Left renal pelvis (tissue), 4 donors: ENCODE data around the gene MSANTD1. TPM values are rescaled to one million over a fixed set of nuclear protein-coding genes. Genes with fewer than 3 reads are reported as not detected.

Experiments used
- DNase-seq, 4 donors: peaks; one replicate each; pipeline ENCODE4 v3.0.0-alpha.2; 2013; ENCODE audit warnings: low read depth in 4 of 4, low spot score in 3 of 4
- polyA plus RNA-seq, 4 donors: library from polyadenylated mRNA; unstranded; fragments of 120-200 nt; gene quantifications; one replicate each; pipeline ENCODE4 v1.2.1, GENCODE V29; 2013; ENCODE audit not compliant: insufficient read length in 4 of 4

Gene MSANTD1
- polyA plus RNA-seq, result 1 to 10 TPM in 1 of 4 donors, under 1 TPM in 3; 0.24 to 1.7 (median 0.62) TPM

DNA sequence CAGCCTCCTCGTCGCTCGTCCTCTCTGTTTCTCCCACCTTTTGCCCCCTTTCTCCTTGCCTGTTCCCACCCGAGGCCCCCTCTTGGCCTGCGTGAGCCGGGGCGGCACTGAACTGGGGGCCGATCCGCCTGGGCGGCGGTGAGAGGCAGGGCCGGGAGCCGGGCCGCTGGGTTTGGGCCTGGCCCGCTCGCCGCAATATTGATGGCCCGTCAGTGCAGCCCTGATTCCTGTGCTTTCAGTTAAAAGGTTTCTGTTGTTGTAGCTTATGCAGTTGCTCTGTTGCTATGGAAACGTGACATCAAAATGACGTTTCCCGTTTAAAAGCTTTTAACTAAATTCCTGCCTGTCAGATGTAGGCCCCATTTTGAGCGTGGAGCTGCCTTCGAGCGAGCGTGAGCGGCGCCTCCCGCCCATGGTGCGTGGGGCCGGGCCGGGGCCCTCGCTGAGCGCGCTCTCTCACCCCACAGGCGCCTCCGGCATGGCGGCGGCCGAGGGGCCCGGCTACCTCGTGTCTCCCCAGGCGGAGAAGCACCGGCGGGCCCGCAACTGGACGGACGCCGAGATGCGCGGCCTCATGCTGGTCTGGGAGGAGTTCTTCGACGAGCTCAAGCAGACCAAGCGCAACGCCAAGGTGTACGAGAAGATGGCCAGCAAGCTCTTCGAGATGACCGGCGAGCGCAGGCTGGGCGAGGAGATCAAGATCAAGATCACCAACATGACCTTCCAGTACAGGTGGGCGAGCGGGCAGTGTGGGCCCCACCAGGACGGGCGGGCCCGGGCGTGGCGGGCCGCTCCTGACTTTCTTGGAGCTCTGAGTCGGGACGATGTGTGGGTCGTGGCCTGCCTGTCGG lies at the start of gene MSANTD1:
Gene MSANTD1, plus strand, starts transcription at position 349 of the 851 bp plus-strand sequence. Its CDS starts 64 bp downstream, at position 413.
- peak in 2 of 4 donors; percentile 44 to 61 for DNase-seq

DNA sequence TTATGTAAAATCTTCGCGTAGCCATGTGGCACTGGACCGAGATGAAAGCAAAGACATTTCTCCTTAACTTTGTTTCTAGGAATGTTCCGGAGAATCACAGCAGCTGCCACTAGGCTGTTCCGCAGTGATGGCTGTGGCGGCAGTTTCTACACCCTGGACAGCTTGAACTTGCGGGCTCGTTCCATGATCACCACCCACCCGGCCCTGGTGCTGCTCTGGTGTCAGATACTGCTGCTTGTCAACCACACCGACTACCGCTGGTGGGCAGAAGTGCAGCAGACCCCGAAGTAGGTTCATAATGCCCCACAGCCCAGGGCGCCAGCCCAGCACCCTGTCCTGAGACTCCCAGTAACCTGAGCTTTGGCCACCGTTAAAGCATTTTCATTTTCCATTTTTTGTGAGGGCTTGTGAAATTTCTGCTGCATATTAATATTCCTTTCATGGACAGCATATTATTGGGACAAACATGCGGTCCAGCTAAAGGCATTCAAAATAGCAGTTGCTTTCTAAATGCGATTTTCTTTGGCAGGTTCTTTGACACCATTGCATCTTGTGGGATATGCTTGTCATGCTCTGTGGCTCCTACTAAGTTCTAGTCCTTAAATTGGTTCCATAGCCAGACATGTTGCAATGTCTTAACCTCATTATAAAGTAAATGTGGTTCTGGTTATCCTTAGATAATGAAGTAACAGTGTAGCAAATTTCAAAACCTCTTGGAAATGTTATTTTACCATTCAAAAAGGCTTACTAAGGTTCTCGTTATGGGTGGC lies 49.1 kb upstream of the MSANTD1 start:
- DNase-seq, result no peak

DNA sequence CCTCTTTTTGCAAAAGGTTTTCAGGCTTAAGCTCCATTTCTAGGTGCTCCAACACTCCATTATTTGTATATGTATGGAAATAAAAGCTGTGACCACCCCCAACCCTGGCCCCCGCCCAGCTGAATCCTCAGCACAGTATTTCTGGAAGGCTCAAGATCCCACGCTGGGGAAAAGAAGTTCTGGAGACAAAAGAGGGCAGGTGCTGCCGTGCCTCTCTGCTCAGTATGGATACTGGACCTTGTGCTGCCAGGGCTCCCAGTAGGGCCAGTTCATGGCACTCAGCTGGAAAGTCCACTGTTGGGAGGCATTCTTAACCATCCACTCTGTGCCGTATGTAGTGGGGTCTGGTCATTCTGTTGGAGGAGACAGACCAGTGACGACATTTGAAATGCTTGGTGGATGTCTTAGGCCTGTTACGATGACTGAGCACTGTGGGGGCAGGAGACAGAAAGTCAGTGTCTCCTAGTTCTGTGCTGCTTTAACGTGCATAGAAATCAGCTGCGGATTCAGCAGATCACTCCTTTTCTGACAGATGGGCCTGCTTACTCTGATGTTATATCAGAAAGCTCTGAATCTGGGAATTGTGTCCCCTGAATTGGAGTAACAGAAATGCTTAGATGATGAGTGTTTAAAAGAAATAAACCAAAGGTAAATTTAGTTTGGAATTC lies 48.4 kb upstream of the MSANTD1 start:
- no peak for DNase-seq

DNA sequence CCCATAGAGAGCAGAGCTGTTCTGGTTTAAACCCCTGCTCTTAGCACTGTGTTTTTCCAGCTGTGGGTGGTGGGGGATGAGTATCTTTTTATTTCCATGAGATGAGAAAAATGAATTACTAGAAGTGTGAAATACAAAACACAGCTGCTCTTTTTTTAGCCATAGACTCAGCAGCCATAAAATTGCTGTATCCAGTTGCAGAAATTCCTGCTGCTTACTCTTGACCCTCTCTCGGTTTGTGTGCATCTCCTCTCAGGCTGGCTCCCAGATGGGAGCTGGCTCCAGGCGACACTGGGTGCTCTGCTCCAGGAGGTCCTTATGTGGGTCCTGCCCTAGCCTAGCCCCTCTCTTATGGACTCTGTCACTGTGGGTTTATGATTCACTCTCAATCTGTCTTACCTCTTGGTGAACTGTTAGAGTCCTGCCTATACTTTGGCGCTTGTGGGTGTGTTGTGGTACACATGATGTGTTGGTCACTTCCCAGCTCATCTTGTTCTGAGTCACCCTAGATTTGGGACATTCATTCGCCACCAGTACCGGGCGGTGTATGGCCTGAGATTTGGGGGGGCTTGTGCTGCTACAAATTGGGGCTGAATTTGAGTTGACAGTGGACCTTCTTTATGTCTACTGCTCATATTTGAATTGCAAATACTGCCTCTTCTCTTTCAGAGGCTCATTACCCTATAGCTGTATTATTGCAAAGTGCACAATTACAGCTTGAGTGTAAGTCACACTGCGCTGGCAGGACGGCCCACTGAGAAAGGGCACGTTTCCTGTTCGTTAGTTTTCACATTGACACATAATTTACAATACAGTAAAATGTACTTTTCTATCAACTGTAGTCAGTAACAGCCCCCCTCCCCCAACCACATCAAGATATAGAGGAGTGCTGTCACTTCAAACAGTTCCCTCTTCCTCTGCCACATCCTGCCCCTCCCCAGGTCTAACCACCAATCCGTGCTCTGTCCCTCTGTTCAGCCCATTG lies 46.9 kb upstream of the MSANTD1 start:
- DNase-seq, result peak in 3 of 4 donors; percentile 4 to 32 (median 26)

DNA sequence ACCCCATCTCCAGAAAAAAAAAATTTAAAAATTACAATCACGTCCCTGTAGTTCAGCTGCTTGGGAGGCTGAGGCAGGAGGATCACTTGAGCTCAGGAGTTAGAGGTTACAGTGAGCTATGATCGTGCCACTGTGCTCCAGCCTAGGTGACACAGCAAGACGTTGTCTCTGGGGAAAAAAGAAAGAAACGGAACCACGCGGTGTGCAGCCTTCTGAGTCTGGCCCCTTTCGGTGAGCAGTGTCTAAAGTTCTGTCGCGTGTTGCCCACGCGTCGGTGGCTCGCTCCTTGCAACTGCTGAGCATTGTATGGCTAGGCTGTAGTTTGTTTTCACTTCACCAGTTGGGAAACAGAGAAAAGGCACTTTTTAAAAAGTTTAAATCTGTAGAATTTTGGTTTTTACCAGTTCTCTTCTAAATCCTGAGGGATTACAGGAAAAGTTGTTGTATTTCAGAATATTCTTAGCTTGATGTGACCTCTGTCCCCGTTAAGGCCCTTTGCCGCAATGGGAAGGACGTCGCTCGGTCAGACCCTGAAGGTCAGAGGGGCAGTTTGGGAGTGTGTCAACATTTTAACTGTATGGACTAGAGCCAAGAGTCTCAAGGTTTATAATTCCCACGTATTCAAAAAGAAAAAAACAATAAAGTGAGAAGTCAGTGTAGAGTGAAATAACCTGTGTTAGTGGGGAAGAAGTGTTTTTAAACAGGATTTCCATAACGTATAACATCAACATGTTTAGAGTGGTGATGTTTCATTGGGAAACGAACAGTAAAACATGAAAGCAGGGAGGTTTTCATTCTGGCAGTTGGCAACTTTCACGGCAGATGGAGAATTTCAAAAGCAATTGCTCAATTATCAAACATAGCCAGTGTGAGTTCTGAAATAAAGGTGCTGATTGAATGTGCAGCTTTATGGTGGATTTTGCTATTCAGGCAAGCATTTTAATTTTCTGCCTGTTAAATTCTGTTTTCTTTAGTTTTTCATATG lies 45.8 kb upstream of the MSANTD1 start:
- no peak for DNase-seq

DNA sequence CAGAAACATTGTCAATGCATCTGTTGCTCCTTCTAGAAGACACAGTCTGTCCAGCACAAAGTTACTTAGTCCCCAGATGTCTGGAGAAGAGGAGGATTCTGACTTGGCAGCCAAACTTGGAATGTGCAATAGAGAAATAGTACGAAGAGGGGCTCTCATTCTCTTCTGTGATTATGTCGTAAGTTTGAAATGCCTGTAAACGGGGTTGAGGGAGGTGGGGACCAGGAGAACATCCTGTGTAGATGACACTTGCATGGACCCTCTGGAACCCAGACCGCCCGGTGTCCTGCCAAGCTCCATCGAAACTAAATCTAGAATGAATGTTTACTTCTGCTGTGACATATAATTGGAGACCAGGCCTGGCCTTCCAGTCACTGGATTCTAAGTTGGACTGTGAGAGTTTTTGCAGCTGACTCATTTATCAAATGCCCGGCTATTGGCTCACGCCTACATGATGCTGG lies 45.0 kb upstream of the MSANTD1 start:
- no peak for DNase-seq

DNA sequence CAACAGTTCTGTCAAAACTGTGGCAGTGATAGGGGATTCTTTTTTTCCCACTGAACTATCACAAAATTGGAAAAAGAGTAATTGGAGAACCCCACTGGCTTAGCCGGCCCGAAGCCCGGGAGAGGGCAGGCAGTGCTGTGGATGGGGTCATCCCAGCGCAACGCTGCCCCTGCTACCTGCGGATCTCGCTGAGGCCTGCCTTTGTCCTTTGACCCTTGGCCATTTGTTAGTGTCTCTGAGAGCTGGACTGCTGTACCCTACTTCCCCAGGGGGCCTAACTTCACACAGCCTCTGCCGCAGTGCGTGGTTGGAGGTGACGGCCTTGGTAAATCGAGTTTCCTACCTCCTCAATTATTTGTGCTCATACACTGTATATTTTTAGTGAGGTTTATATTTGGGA lies 43.0 kb upstream of the MSANTD1 start:
- no peak for DNase-seq

DNA sequence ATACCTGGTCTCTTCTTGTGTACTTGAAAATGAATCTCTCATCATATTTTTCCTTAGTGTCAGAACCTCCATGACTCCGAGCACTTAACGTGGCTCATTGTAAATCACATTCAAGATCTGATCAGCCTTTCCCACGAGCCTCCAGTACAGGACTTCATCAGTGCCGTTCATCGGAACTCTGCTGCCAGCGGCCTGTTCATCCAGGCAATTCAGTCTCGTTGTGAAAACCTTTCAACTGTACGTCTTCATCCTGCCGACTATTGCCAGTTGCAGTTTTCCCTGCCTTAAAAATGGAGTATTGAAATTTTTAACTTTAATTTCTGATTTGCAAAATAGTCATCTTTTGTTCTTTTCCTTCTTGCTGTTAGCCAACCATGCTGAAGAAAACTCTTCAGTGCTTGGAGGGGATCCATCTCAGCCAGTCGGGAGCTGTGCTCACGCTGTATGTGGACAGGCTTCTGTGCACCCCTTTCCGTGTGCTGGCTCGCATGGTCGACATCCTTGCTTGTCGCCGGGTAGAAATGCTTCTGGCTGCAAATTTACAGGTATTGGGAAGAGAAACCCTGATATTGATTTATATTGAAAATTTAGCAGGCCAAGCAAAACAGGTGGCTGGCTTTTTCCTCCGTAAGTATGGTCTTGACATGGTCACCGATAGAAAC lies 42.4 kb upstream of the MSANTD1 start:
- no peak for DNase-seq

DNA sequence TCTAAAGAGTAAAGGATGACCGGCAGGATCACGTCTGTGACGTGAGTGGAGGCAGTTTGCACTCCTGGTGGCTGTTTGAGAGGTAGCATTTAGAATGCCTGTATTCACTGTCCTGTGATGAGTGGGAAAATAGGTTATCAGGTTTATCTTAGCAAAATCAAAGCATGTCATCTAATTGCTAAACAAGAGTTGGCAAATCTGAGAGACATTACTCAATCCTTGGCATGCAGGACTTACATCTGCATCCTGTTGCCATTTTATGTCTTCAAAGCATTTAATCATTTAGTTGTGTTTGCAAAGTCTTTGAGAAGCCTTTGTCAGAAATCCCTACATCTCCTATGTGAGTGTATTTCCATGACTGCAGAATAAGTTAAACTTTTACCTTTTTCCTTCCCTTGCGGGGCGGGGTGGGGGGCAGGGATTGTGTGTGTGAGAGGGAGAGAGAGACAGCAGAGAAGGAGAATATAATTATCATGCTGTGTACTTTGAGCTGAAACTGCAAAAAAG lies 41.4 kb upstream of the MSANTD1 start:
- no peak for DNase-seq

DNA sequence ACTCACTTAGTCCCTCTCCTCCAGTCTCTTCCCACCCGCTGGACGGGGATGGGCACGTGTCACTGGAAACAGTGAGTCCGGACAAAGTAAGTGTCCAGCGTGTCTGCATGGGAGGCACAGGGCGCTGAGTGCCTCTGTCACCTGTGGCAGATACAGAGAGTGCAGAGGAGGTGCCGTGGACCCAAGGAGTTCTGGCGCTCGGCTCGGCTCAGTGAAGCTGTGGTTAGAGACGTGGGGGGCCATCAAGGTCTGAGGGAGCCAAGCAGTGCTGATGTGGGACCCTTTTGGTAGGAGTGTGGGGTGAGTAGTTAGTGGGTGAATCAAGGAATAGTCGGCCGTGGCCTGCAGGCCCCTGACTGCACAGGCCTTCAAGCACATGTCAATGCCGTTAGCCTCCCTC lies 40.1 kb upstream of the MSANTD1 start:
- DNase-seq, result no peak

DNA sequence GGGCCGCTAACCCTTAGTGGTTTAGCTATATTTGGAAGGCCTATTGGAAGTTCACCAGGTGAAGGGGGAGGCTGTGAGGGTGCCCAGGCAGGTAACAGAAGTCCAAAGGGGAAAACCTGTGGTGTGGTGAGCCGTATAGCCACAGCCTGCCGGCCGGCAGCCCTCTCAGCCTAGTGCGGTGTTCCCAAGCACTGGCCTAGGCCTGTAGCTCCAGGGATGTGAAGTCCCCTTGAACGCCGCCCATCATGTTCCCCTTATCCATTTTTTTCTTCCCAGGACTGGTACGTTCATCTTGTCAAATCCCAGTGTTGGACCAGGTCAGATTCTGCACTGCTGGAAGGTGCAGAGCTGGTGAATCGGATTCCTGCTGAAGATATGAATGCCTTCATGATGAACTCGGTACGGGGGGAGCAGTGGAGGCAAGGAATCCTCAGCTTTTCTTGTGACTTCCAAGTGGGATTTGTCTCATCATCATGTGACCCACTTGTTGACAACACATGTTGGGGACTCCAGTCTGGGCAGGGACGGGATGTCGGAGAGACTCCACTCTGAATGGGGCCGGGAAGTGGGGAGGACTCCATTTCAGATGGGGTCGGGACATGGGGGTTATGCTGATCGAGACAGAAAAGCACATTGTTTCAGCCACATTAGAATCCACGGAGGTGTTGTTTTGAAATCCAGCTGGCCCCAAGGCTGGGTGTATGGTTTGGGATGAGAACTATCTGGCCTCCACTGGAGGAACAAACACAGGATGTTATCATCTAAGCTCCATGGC lies 39.2 kb upstream of the MSANTD1 start:
- DNase-seq, result no peak

DNA sequence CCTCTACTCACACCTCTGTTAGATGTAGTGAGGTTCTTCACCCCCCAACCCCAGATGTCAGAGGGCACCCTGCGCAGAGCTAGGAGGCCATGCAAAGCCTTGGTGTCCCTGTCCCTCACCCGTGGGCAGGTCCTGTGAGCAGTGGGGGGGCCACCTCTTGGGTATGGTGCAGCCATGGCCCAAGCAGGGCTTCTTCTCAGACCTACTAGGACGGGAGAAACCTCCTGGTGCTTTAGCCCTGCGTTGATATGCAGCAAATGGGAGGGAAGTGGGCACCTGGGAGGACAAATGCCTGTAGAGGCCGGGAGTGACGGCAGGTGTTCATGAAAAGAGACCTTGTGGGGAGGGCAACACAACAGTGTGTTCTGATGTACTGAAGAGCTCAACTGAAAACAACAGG lies 38.5 kb upstream of the MSANTD1 start:
- DNase-seq, result no peak

DNA sequence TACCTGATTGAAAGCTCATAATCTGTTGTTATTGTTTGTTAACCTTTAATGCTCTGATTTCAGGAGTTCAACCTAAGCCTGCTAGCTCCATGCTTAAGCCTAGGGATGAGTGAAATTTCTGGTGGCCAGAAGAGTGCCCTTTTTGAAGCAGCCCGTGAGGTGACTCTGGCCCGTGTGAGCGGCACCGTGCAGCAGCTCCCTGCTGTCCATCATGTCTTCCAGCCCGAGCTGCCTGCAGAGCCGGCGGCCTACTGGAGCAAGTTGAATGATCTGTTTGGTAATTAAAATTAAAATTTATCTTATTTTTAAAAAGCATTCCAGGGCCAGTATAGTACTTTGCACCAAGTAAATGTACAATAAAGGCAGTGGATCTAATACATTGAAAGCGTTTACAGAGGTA lies 37.1 kb upstream of the MSANTD1 start:
- no peak for DNase-seq

DNA sequence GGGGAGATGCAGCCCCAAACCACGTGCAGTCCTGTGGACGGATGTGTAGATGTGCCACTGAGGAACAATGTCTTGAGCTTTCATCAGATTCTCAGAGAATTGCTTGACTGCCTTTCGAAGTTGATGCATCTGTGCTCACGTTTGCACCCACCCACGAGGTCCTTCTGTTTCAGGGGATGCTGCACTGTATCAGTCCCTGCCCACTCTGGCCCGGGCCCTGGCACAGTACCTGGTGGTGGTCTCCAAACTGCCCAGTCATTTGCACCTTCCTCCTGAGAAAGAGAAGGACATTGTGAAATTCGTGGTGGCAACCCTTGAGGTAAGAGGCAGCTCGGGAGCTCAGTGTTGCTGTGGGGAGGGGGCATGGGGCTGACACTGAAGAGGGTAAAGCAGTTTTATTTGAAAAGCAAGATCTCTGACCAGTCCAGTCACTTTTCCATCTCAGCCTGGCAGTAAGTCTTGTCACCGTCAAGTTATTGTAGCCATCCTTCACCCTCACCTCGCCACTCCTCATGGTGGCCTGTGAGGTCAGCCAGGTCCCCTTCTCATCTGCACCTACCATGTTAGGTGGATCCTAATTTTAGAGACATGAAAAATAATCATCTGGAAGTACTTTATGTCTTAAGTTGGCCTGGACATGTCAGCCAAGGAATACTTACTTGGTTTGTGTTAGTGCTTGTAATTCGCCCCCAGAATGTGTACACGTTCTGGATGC lies 36.4 kb upstream of the MSANTD1 start:
- DNase-seq, result no peak

DNA sequence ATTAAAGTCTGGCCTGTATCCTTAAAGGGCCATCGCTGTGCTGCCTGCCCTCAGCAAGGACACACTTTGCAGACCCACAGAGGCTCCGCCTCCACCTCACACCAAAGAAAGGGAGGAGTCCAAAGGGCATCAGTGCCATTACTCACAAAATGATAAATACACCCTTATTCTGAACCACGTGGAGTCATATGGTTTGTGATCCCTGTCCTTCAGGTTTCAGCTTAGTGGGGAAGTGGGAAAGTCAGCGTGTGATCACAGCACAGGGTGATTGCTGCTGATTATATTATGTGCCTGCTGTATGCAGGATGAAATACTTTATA lies 35.9 kb upstream of the MSANTD1 start:
- DNase-seq, result no peak

DNA sequence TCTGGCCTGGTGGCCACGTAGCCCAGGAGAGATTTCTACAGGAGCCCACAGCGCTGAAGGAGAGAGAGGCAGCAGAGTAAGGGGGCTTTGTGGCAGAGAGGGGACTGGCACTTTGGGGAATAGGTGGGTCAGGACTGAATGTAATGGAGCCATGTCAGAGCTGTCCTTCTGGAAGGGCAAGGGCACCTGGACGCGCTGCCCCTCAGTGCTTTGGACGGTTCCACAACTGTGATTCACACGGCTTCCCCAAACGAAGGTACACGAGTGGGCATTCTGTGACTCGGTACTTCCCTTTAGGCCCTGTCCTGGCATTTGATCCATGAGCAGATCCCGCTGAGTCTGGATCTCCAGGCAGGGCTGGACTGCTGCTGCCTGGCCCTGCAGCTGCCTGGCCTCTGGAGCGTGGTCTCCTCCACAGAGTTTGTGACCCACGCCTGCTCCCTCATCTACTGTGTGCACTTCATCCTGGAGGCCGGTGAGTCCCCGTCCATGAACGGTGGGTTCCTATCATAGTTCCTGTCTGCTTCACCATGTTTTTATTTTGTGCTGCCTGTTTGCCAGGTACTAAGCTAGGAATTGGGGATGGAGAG lies 35.2 kb upstream of the MSANTD1 start:
- DNase-seq, result no peak
